HEK293 (cell line): ENCODE results near the gene RUVBL1.

Source experiments
- CTCF ChIA-PET: fragments of 350-600 bp; formaldehyde crosslinking; extraction: SDS; loops from one replicate; lab custom pipeline; 2021; ENCODE audit warnings: antibody characterized with exemption; lab: Yijun Ruan, JAX
- POLR2A ChIA-PET: fragments of 300-600 bp; formaldehyde crosslinking; extraction: SDS; loops from one replicate; lab custom pipeline; 2020; ENCODE audit warnings: antibody characterized with exemption, inconsistent platforms; lab: Yijun Ruan, JAX
- H3K27ac ChIP-seq: fragments of 200-500 bp; sonication (Bioruptor generic); 2 replicates; pipeline ENCODE4 v1.5.1; 2014; ENCODE audit warnings: low read depth, low read length, control low read depth, inconsistent platforms; ENCODE audit errors: extremely low read depth
- H3K36me3 ChIP-seq, 2 experiments: fragments of 200-500 bp in 1 of 2; sonication (Bioruptor generic) in 1 of 2; 1 replicate in 1 of 2; 2 replicates in 1 of 2; pipeline ENCODE4 v1.5.1; 2014 to 2017; ENCODE audit warnings: inconsistent platforms in 2 of 2, low read length in 2 of 2; ENCODE audit not compliant: control insufficient read depth in 2 of 2, insufficient read depth in 1 of 2
- H3K4me1 ChIP-seq: fragments of 200-500 bp; sonication (Bioruptor generic); 2 replicates; pipeline ENCODE4 v1.5.1; 2014; ENCODE audit warnings: mild to moderate bottlenecking, low read length, inconsistent platforms; ENCODE audit not compliant: control insufficient read depth, insufficient read depth
- H3K4me3 ChIP-seq: 2 replicates; pipeline ENCODE4 v1.5.1; 2011; ENCODE audit warnings: low read depth, mild to moderate bottlenecking, control low read depth, low read length, moderate library complexity
- H3K9me3 ChIP-seq: fragments of 200-500 bp; sonication (Bioruptor generic); 2 replicates; pipeline ENCODE4 v1.5.1; 2014; ENCODE audit warnings: low read depth, low read length, inconsistent platforms; ENCODE audit not compliant: control insufficient read depth, insufficient read depth
- ATF2 ChIP-seq: fragments of 450-650 bp; formaldehyde crosslinking; IDR thresholded peaks from 2 replicates; pipeline ENCODE4 v1.5.1; 2016; ENCODE audit warnings: missing biosample characterization, missing genetic modification characterization, low read depth
- CTCF ChIP-seq: fragments of 450-650 bp; formaldehyde crosslinking; IDR thresholded peaks from 2 replicates; pipeline ENCODE4 v1.5.1; 2016; ENCODE audit warnings: missing biosample characterization, missing genetic modification characterization
- GFI1B ChIP-seq: fragments of 450-650 bp; formaldehyde crosslinking; IDR thresholded peaks from 2 replicates; pipeline ENCODE4 v1.5.1; 2016; ENCODE audit warnings: missing biosample characterization, missing genetic modification characterization
- GLI4 ChIP-seq: fragments of 450-650 bp; formaldehyde crosslinking; IDR thresholded peaks from 2 replicates; pipeline ENCODE4 v1.5.1; 2016; ENCODE audit warnings: missing biosample characterization, missing genetic modification characterization
- HOXA7 ChIP-seq: sonication (generic); formaldehyde crosslinking; IDR thresholded peaks from 2 replicates; pipeline ENCODE4 v1.8.1; 2022; ENCODE audit warnings: missing genetic modification reagents, borderline replicate concordance
- KLF16 ChIP-seq: fragments of 450-650 bp; formaldehyde crosslinking; IDR thresholded peaks from 2 replicates; pipeline ENCODE4 v1.5.1; 2017; ENCODE audit warnings: missing biosample characterization, missing genetic modification characterization
- PRDM4 ChIP-seq: fragments of 450-650 bp; formaldehyde crosslinking; IDR thresholded peaks from 2 replicates; pipeline ENCODE4 v1.5.1; 2017; ENCODE audit warnings: missing biosample characterization, missing genetic modification characterization
- PRDM6 ChIP-seq: fragments of 450-650 bp; formaldehyde crosslinking; IDR thresholded peaks from 2 replicates; pipeline ENCODE4 v1.5.1; 2017; ENCODE audit warnings: missing biosample characterization, missing genetic modification characterization
- ZBTB21 ChIP-seq: fragments of 450-650 bp; formaldehyde crosslinking; IDR thresholded peaks from 2 replicates; pipeline ENCODE4 v1.5.1; 2017; ENCODE audit warnings: missing biosample characterization, missing genetic modification characterization
- ZBTB8A ChIP-seq: fragments of 450-650 bp; formaldehyde crosslinking; IDR thresholded peaks from 2 replicates; pipeline ENCODE4 v1.5.1; 2016; ENCODE audit warnings: missing biosample characterization, missing genetic modification characterization
- ZNF155 ChIP-seq: fragments of 450-650 bp; formaldehyde crosslinking; IDR thresholded peaks from 2 replicates; pipeline ENCODE4 v1.5.1; 2016; ENCODE audit warnings: missing biosample characterization, missing genetic modification characterization
- ZNF174 ChIP-seq: fragments of 450-650 bp; formaldehyde crosslinking; IDR thresholded peaks from 2 replicates; pipeline ENCODE4 v1.5.0; 2017; ENCODE audit warnings: missing biosample characterization, mild to moderate bottlenecking, missing genetic modification characterization
- ZNF184 ChIP-seq: fragments of 450-650 bp; IDR thresholded peaks from 2 replicates; pipeline ENCODE4 v1.5.1; 2018; ENCODE audit warnings: missing biosample characterization, mild to moderate bottlenecking, missing genetic modification characterization
- ZNF221 ChIP-seq: fragments of 450-650 bp; formaldehyde crosslinking; IDR thresholded peaks from 2 replicates; pipeline ENCODE4 v1.5.1; 2017; ENCODE audit warnings: missing biosample characterization, missing genetic modification characterization, borderline replicate concordance
- ZNF248 ChIP-seq: fragments of 450-650 bp; formaldehyde crosslinking; IDR thresholded peaks from 2 replicates; pipeline ENCODE4 v1.5.1; 2017; ENCODE audit warnings: missing biosample characterization, missing genetic modification characterization
- ZNF366 ChIP-seq: fragments of 450-650 bp; formaldehyde crosslinking; conservative IDR thresholded peaks from 2 replicates; pipeline ENCODE4 v1.5.1; 2016; ENCODE audit warnings: missing biosample characterization, missing genetic modification characterization
- ZNF37A ChIP-seq: fragments of 450-650 bp; IDR thresholded peaks from 2 replicates; pipeline ENCODE4 v1.5.1; 2018; ENCODE audit warnings: missing biosample characterization, missing genetic modification characterization
- ZNF426 ChIP-seq: fragments of 450-650 bp; formaldehyde crosslinking; IDR thresholded peaks from 2 replicates; pipeline ENCODE4 v1.5.1; 2017; ENCODE audit warnings: missing biosample characterization, missing genetic modification characterization, mild to moderate bottlenecking, inconsistent platforms, moderate library complexity
- ZNF449 ChIP-seq: fragments of 450-650 bp; formaldehyde crosslinking; IDR thresholded peaks from 2 replicates; pipeline ENCODE4 v1.5.1; 2017; ENCODE audit warnings: missing biosample characterization, mild to moderate bottlenecking, missing genetic modification characterization, moderate library complexity
- ZNF548 ChIP-seq: fragments of 450-650 bp; formaldehyde crosslinking; IDR thresholded peaks from 2 replicates; pipeline ENCODE4 v1.5.1; 2016; ENCODE audit warnings: missing biosample characterization, missing genetic modification characterization
- ZNF596 ChIP-seq: fragments of 450-650 bp; IDR thresholded peaks from 2 replicates; pipeline ENCODE4 v1.5.0; 2018; ENCODE audit warnings: missing biosample characterization, mild to moderate bottlenecking, missing genetic modification characterization, moderate library complexity
- ZNF785 ChIP-seq: fragments of 450-650 bp; formaldehyde crosslinking; IDR thresholded peaks from 2 replicates; pipeline ENCODE4 v1.5.1; 2016; ENCODE audit warnings: missing biosample characterization, missing genetic modification characterization
- ZNF791 ChIP-seq: fragments of 450-650 bp; formaldehyde crosslinking; IDR thresholded peaks from 2 replicates; pipeline ENCODE4 v1.5.1; 2016; ENCODE audit warnings: missing biosample characterization, missing genetic modification characterization
- ZSCAN23 ChIP-seq: fragments of 450-650 bp; formaldehyde crosslinking; IDR thresholded peaks from 2 replicates; pipeline ENCODE4 v1.5.1; 2016; ENCODE audit warnings: missing biosample characterization, missing genetic modification characterization

RUVBL1 gene

GRCh38 chr3:128163432-128163831, 39.8 kb upstream of the RUVBL1 start (continued):
- TF ChIP-seq ATF2, result no peak
- TF ChIP-seq ZNF596, result no peak
- TF ChIP-seq ZNF785 (tag by site-specific recombination), result no peak
- TF ChIP-seq KLF16, result no peak
- no peak for TF ChIP-seq ZNF184 (tag by site-specific recombination)

- H3K4me1 ChIP-seq, result no peaks in the 10 kb centered on the region
- TF ChIP-seq PRDM4 (tag by site-specific recombination) (no peak), GLI4 (tag by site-specific recombination) (no peak), PRDM6 (no peak), ZNF155 (tag by site-specific recombination) (no peak), ZBTB21 (no peak), ZNF548 (tag by site-specific recombination) (no peak), ZSCAN23 (tag by site-specific recombination) (no peak), ZNF248 (no peak), ZNF37A (tag by site-specific recombination) (no peak), GFI1B (tag by site-specific recombination) (no peak), ZNF449 (tag by site-specific recombination) (no peak)
- H3K27ac ChIP-seq, result no peak overlapping the region
- H3K9me3 ChIP-seq, result no peaks in the 10 kb centered on the region
- peaks cover 0 to 36% of the 10 kb centered on the region in 2 experiments; a peak in 1 of 3 replicates for H3K36me3 ChIP-seq
- POLR2A ChIA-PET, result no interaction called here
- CTCF ChIA-PET, result interaction anchor here (0.5 kb wide), 1 partner anchor 1384 kb away, joined by 3 read pairs; no protein-coding TSS in a partner anchor
- H3K4me3 ChIP-seq, result no peak overlapping the region
Observed at GRCh38 chr3:128160661-128161060, 37.0 kb upstream of the RUVBL1 start.

- no peaks in the 10 kb centered on the region for H3K9me3 ChIP-seq
- POLR2A ChIA-PET, result interaction anchor here (1.5 kb wide), 1 partner anchor 32 kb away, joined by 4 read pairs; the partner anchor contains the start of gene RUVBL1
- H3K4me3 ChIP-seq, result no peak overlapping the region
- no peak overlapping the region for H3K27ac ChIP-seq
- CTCF ChIA-PET, result interaction anchor here (0.7 kb wide), 1 partner anchor 377 kb away, joined by 3 read pairs; no protein-coding TSS in a partner anchor
- peaks cover 0 to 29% of the 10 kb centered on the region in 2 experiments; a peak in 2 of 3 replicates for H3K36me3 ChIP-seq
- no peaks in the 10 kb centered on the region for H3K4me1 ChIP-seq
- TF ChIP-seq ZNF426 (tag by site-specific recombination) (no peak), ZNF174 (no peak), ZNF221 (tag by site-specific recombination) (no peak), ZNF791 (tag by site-specific recombination) (no peak), ZBTB8A (tag by site-specific recombination) (no peak), HOXA7 (CRISPR knock-in tag) (no peak), CTCF (tag by site-specific recombination) (no peak), ZNF366 (no peak)
Observed at GRCh38 chr3:128155616-128156360, 32.2 kb upstream of the RUVBL1 start.
